Tracheal epithelial cell (primary cell): ENCODE data around the gene TIPARP. TPM values are rescaled to one million over a fixed set of nuclear protein-coding genes. Genes with fewer than 3 reads are reported as not detected.

Source experiments
- total RNA-seq: library from RNA; depleted of rRNA; stranded (reverse); fragments of >200 nt; gene quantifications from 2 replicates; pipeline ENCODE4 v1.2.1, GENCODE V29; 2014

The TIPARP gene
- total RNA-seq, result 50.8 and 122 TPM in 2 replicates

GRCh38 chr3:156674046-156674910 lies at the start of gene TIPARP:
TSS of gene TIPARP (plus strand) at chr3:156674590. CDS start at chr3:156677698, 3,108 bp downstream.

Other genes starting within 250 kb of the TIPARP start
- gene SSR3, start 119.5 kb upstream of the TIPARP start, total RNA-seq, result 227 and 409 TPM in 2 replicates
- gene LEKR1, start 151.8 kb downstream of the TIPARP start, total RNA-seq, result under 0.01 TPM in 1 of 2 replicates, not detected in the other